HepG2 (cell line): ENCODE results near the gene PROC. TPM values are rescaled to one million over a fixed set of nuclear protein-coding genes. Genes with fewer than 3 reads are reported as not detected.
A peak's percentile ranks its signal among the peaks of the same experiment; 100 is the strongest.

Source experiments
- ATRX ChIP-seq: sonication (generic); formaldehyde crosslinking; IDR thresholded peaks from 2 replicates; pipeline ENCODE4 v1.4.0; 2020; ENCODE audit warnings: missing genetic modification reagents, borderline replicate concordance
- CC2D1A ChIP-seq: sonication (generic); formaldehyde crosslinking; IDR thresholded peaks from 2 replicates; pipeline ENCODE4 v1.8.1; 2023; ENCODE audit warnings: mild to moderate bottlenecking, missing genetic modification reagents
- ELF1 ChIP-seq: sonication (generic); formaldehyde crosslinking; IDR thresholded peaks from 2 replicates; pipeline ENCODE4 v1.4.0; 2020; ENCODE audit warnings: missing genetic modification reagents
- GATAD1 ChIP-seq: IDR thresholded peaks from 2 replicates; pipeline ENCODE4 v1.6.1; 2016; ENCODE audit warnings: missing genetic modification reagents, missing compliant biosample characterization
- GRHL1 ChIP-seq: sonication (generic); formaldehyde crosslinking; conservative IDR thresholded peaks from 2 replicates; pipeline ENCODE4 v1.8.0; 2022; ENCODE audit warnings: missing genetic modification reagents
- HIC2 ChIP-seq: sonication (generic); formaldehyde crosslinking; IDR thresholded peaks from 2 replicates; pipeline ENCODE4 v1.9.0; 2022; ENCODE audit warnings: low read depth, missing genetic modification reagents
- JUN ChIP-seq: sonication (generic); formaldehyde crosslinking; IDR thresholded peaks from 2 replicates; pipeline ENCODE4 v1.4.0; 2020; ENCODE audit warnings: mild to moderate bottlenecking, missing genetic modification reagents
- LCORL ChIP-seq, 2 experiments: fragments of 450-650 bp in 1 of 2; sonication (generic) in 1 of 2; formaldehyde crosslinking in 1 of 2; IDR thresholded peaks; 2 replicates each; pipeline versions ENCODE4 v1.5.0 to v1.6.1; 2017 to 2020; ENCODE audit warnings: antibody characterized with exemption in 1 of 2, missing genetic modification reagents in 1 of 2
- NFYB ChIP-seq: sonication (generic); formaldehyde crosslinking; IDR thresholded peaks from 2 replicates; pipeline ENCODE4 v1.4.0; 2020; ENCODE audit warnings: missing genetic modification reagents
- REXO4 ChIP-seq: sonication (generic); formaldehyde crosslinking; IDR thresholded peaks from 2 replicates; pipeline ENCODE4 v1.8.0; 2022; ENCODE audit warnings: missing genetic modification reagents, mild to moderate bottlenecking, borderline replicate concordance
- SMAD1 ChIP-seq: sonication (generic); formaldehyde crosslinking; IDR thresholded peaks from 2 replicates; pipeline ENCODE4 v1.4.0; 2020; ENCODE audit warnings: missing genetic modification reagents, low read depth, mild to moderate bottlenecking, borderline replicate concordance
- SNAPC2 ChIP-seq: sonication (generic); formaldehyde crosslinking; IDR thresholded peaks from 2 replicates; pipeline ENCODE4 v1.8.1; 2022; ENCODE audit warnings: mild to moderate bottlenecking, missing genetic modification reagents
- THYN1 ChIP-seq: sonication (generic); formaldehyde crosslinking; IDR thresholded peaks from 2 replicates; pipeline ENCODE4 v1.8.1; 2023; ENCODE audit warnings: low read depth, mild to moderate bottlenecking, moderate library complexity, missing genetic modification reagents, borderline replicate concordance
- XBP1 ChIP-seq: sonication (generic); formaldehyde crosslinking; IDR thresholded peaks from 2 replicates; pipeline ENCODE4 v1.5.0; 2020; ENCODE audit warnings: missing genetic modification reagents
- ZBTB8A ChIP-seq: sonication (generic); formaldehyde crosslinking; IDR thresholded peaks from 2 replicates; pipeline ENCODE4 v1.4.0; 2020; ENCODE audit warnings: mild to moderate bottlenecking, low read depth, missing genetic modification reagents, borderline replicate concordance
- ZFP91 ChIP-seq: sonication (generic); formaldehyde crosslinking; IDR thresholded peaks from 2 replicates; pipeline ENCODE4 v1.9.0; 2022; ENCODE audit warnings: missing genetic modification reagents, mild to moderate bottlenecking, borderline replicate concordance
- ZMAT5 ChIP-seq: sonication (generic); formaldehyde crosslinking; IDR thresholded peaks from 2 replicates; pipeline ENCODE4 v1.5.0; 2020; ENCODE audit warnings: mild to moderate bottlenecking, low read depth, missing genetic modification reagents, borderline replicate concordance
- ZNF496 ChIP-seq: sonication (generic); formaldehyde crosslinking; IDR thresholded peaks from 2 replicates; pipeline ENCODE4 v1.8.1; 2023; ENCODE audit warnings: mild to moderate bottlenecking, moderate library complexity, missing genetic modification reagents; ENCODE audit not compliant: insufficient replicate concordance
- ZNF580 ChIP-seq: IDR thresholded peaks from 2 replicates; pipeline ENCODE4 v1.6.1; 2016; ENCODE audit warnings: low read depth, borderline replicate concordance
- ZSCAN9 ChIP-seq: IDR thresholded peaks from 2 replicates; pipeline ENCODE4 v1.6.1; 2016; ENCODE audit warnings: borderline replicate concordance
- polyA plus RNA-seq, 8 experiments: library from polyadenylated mRNA; depleted of rRNA in 3 of 8; stranded (reverse) in 7 of 8; unstranded in 1 of 8; fragments of >200 nt; fragmentation: Illumina TruSeq in 4 of 8; extraction: Trizol in 4 of 8; gene quantifications; 2 replicates each; pipeline versions ENCODE4 v1.2.1 to v1.2.3, GENCODE V29; 2011 to 2016; ENCODE audit warnings: low read depth in 4 of 8, missing spikeins in 1 of 8, mixed read lengths in 1 of 8; ENCODE audit not compliant: insufficient read depth in 1 of 8
- total RNA-seq, 5 experiments: library from RNA; depleted of rRNA; stranded (reverse); fragments of >200 nt; fragmentation: Illumina TruSeq; extraction: Trizol; gene quantifications; 2 replicates each; pipeline ENCODE4 v1.2.3, GENCODE V29; 2016; ENCODE audit warnings: low read depth in 1 of 5

The PROC gene
- total and polyA plus RNA-seq, 2 of the 13 experiments (the other 11 are each of a cell fraction or from before 2014, with no cell fraction given), result 134 to 185 TPM

- no peak for TF ChIP-seq GRHL1 (CRISPR knock-in tag)
- TF ChIP-seq HIC2 (CRISPR knock-in tag), result peak; percentile 46; the same call in 1 of the 2 replicates
- no peak for TF ChIP-seq SNAPC2 (CRISPR knock-in tag)
- peak; percentile 75 for TF ChIP-seq JUN
- peak; percentile 65; the same call in 1 of the 2 replicates for TF ChIP-seq LCORL (IDR thresholded peaks at IDR 0.05)
- peak; percentile 86 for TF ChIP-seq LCORL (CRISPR knock-in tag; IDR thresholded peaks at IDR 0.05)
- TF ChIP-seq ZNF496 (CRISPR knock-in tag), result no peak
- no peak for TF ChIP-seq XBP1 (CRISPR knock-in tag)
- no peak for TF ChIP-seq THYN1 (CRISPR knock-in tag)
- TF ChIP-seq ZNF580 (CRISPR knock-in tag), result peak; percentile 90; the same call in 1 of the 2 replicates
- peak; percentile 97 for TF ChIP-seq ZSCAN9 (CRISPR knock-in tag)
- TF ChIP-seq ZBTB8A (CRISPR knock-in tag), result peak; percentile 70; the same call in 1 of the 2 replicates
- no peak for TF ChIP-seq ZMAT5
- peak; percentile 69 for TF ChIP-seq NFYB (CRISPR knock-in tag)
- TF ChIP-seq REXO4, result no peak
- TF ChIP-seq GATAD1, result peak; percentile 76
- TF ChIP-seq SMAD1 (CRISPR knock-in tag), result no peak
- TF ChIP-seq ATRX (CRISPR knock-in tag), result no peak
- 0 out of 2 replicates have a peak, but pooled peaks have one; percentile 63 for TF ChIP-seq CC2D1A (CRISPR knock-in tag)
- peak; percentile 95 for TF ChIP-seq ZFP91
- TF ChIP-seq ELF1 (CRISPR knock-in tag), result peak; percentile 92
These were observed 36.7 kb downstream of the PROC start (continued) for GRCh38 chr2:127454595-127455565.
